HepG2 (cell line): ENCODE measurements around the gene GSK3A. TPM values are rescaled to one million over a fixed set of nuclear protein-coding genes. Genes with fewer than 3 reads are reported as not detected.
A peak's percentile ranks its signal among the peaks of the same experiment; 100 is the strongest.

ENCODE experiments used
- ATF3 ChIP-seq: sonication (generic); formaldehyde crosslinking; IDR thresholded peaks from 2 replicates; pipeline ENCODE4 v1.4.0; 2020; ENCODE audit warnings: missing genetic modification reagents
- BCL6 ChIP-seq: IDR thresholded peaks from 2 replicates; pipeline ENCODE4 v1.6.1; 2016; ENCODE audit warnings: missing genetic modification reagents, missing compliant biosample characterization
- BRD4 ChIP-seq: sonication (generic); formaldehyde crosslinking; IDR thresholded peaks from 2 replicates; pipeline ENCODE4 v1.4.0; 2020; ENCODE audit warnings: missing genetic modification reagents
- CC2D1A ChIP-seq: sonication (generic); formaldehyde crosslinking; IDR thresholded peaks from 2 replicates; pipeline ENCODE4 v1.8.1; 2023; ENCODE audit warnings: mild to moderate bottlenecking, missing genetic modification reagents
- CREB3 ChIP-seq: sonication (generic); formaldehyde crosslinking; IDR thresholded peaks from 2 replicates; pipeline ENCODE4 v1.5.0; 2020; ENCODE audit warnings: missing genetic modification reagents
- FOSL1 ChIP-seq: sonication (generic); formaldehyde crosslinking; IDR thresholded peaks from 2 replicates; pipeline ENCODE4 v1.9.0; 2021; ENCODE audit warnings: missing genetic modification reagents, borderline replicate concordance
- FOXK2 ChIP-seq: fragments of 450-650 bp; IDR thresholded peaks from 2 replicates; pipeline ENCODE4 v1.6.1; 2016
- HIC2 ChIP-seq: sonication (generic); formaldehyde crosslinking; IDR thresholded peaks from 2 replicates; pipeline ENCODE4 v1.9.0; 2022; ENCODE audit warnings: low read depth, missing genetic modification reagents
- HMG20A ChIP-seq: IDR thresholded peaks from 2 replicates; pipeline ENCODE4 v1.6.1; 2016; ENCODE audit warnings: borderline replicate concordance
- JARID2 ChIP-seq: sonication (generic); formaldehyde crosslinking; IDR thresholded peaks from 2 replicates; pipeline ENCODE4 v1.8.1; 2023; ENCODE audit warnings: missing genetic modification reagents, inconsistent platforms; ENCODE audit not compliant: insufficient replicate concordance
- KDM5B ChIP-seq: sonication (generic); formaldehyde crosslinking; IDR thresholded peaks from 2 replicates; pipeline ENCODE4 v1.4.0; 2020; ENCODE audit warnings: missing genetic modification reagents, mild to moderate bottlenecking, borderline replicate concordance
- KLF11 ChIP-seq: IDR thresholded peaks from 2 replicates; pipeline ENCODE4 v1.6.1; 2016; ENCODE audit warnings: missing compliant biosample characterization
- KMT2A ChIP-seq: sonication (generic); formaldehyde crosslinking; IDR thresholded peaks from 2 replicates; pipeline ENCODE4 v1.4.0; 2020; ENCODE audit warnings: missing genetic modification reagents
- NFYB ChIP-seq: sonication (generic); formaldehyde crosslinking; IDR thresholded peaks from 2 replicates; pipeline ENCODE4 v1.4.0; 2020; ENCODE audit warnings: missing genetic modification reagents
- SIN3A ChIP-seq: IDR thresholded peaks from 2 replicates; pipeline ENCODE4 v1.6.1; 2011; ENCODE audit warnings: low read depth, mild to moderate bottlenecking, control low read depth, low read length, borderline replicate concordance
- SRSF9 ChIP-seq: fragments of 200-400 bp; formaldehyde crosslinking; IDR thresholded peaks from 2 replicates; pipeline ENCODE4 v1.6.1; 2018; ENCODE audit warnings: borderline replicate concordance, mild to moderate bottlenecking, low read depth, low read length; ENCODE audit not compliant: insufficient read depth, poor library complexity, severe bottlenecking
- THYN1 ChIP-seq: sonication (generic); formaldehyde crosslinking; IDR thresholded peaks from 2 replicates; pipeline ENCODE4 v1.8.1; 2023; ENCODE audit warnings: low read depth, mild to moderate bottlenecking, moderate library complexity, missing genetic modification reagents, borderline replicate concordance
- TSC22D2 ChIP-seq: sonication (generic); formaldehyde crosslinking; IDR thresholded peaks from 2 replicates; pipeline ENCODE4 v1.5.1; 2020; ENCODE audit warnings: missing genetic modification reagents, mild to moderate bottlenecking, borderline replicate concordance
- ZBTB34 ChIP-seq: sonication (generic); formaldehyde crosslinking; IDR thresholded peaks from 2 replicates; pipeline ENCODE4 v1.8.0; 2022; ENCODE audit warnings: mild to moderate bottlenecking, missing genetic modification reagents
- ZBTB42 ChIP-seq: sonication (generic); formaldehyde crosslinking; IDR thresholded peaks from 2 replicates; pipeline ENCODE4 v1.5.0; 2020; ENCODE audit warnings: mild to moderate bottlenecking, missing genetic modification reagents
- ZFP36L2 ChIP-seq: sonication (generic); formaldehyde crosslinking; IDR thresholded peaks from 2 replicates; pipeline ENCODE4 v1.4.0; 2020; ENCODE audit warnings: missing genetic modification reagents
- ZFYVE20 ChIP-seq: sonication (generic); formaldehyde crosslinking; IDR thresholded peaks from 2 replicates; pipeline ENCODE4 v1.8.0; 2023; ENCODE audit warnings: low read depth, mild to moderate bottlenecking, moderate library complexity, missing genetic modification reagents, borderline replicate concordance
- ZNF121 ChIP-seq: sonication (generic); formaldehyde crosslinking; IDR thresholded peaks from 2 replicates; pipeline ENCODE4 v1.5.0; 2020; ENCODE audit warnings: mild to moderate bottlenecking, missing genetic modification reagents
- ZNF264 ChIP-seq: sonication (generic); formaldehyde crosslinking; IDR thresholded peaks from 2 replicates; pipeline ENCODE4 v1.4.0; 2020; ENCODE audit warnings: missing genetic modification reagents
- ZNF34 ChIP-seq: sonication (generic); formaldehyde crosslinking; IDR thresholded peaks from 2 replicates; pipeline ENCODE4 v1.4.0; 2020; ENCODE audit warnings: mild to moderate bottlenecking, missing genetic modification reagents, borderline replicate concordance
- ZNF724P ChIP-seq: sonication (generic); formaldehyde crosslinking; IDR thresholded peaks from 2 replicates; pipeline ENCODE4 v1.8.0; 2022; ENCODE audit warnings: missing genetic modification reagents, borderline replicate concordance
- ZNF816 ChIP-seq: sonication (generic); formaldehyde crosslinking; IDR thresholded peaks from 2 replicates; pipeline ENCODE4 v1.8.0; 2022; ENCODE audit warnings: missing genetic modification reagents, mild to moderate bottlenecking, borderline replicate concordance
- polyA plus RNA-seq, 8 experiments: library from polyadenylated mRNA; depleted of rRNA in 3 of 8; stranded (reverse) in 7 of 8; unstranded in 1 of 8; fragments of >200 nt; fragmentation: Illumina TruSeq in 4 of 8; extraction: Trizol in 4 of 8; gene quantifications; 2 replicates each; pipeline versions ENCODE4 v1.2.1 to v1.2.3, GENCODE V29; 2011 to 2016; ENCODE audit warnings: low read depth in 4 of 8, missing spikeins in 1 of 8, mixed read lengths in 1 of 8; ENCODE audit not compliant: insufficient read depth in 1 of 8
- total RNA-seq, 5 experiments: library from RNA; depleted of rRNA; stranded (reverse); fragments of >200 nt; fragmentation: Illumina TruSeq; extraction: Trizol; gene quantifications; 2 replicates each; pipeline ENCODE4 v1.2.3, GENCODE V29; 2016; ENCODE audit warnings: low read depth in 1 of 5

The GSK3A gene
- total and polyA plus RNA-seq, 2 of the 13 experiments (the other 11 are each of a cell fraction or from before 2014, with no cell fraction given), result 16.9 to 52.5 TPM

GRCh38 chr19:42283188-42284065 lies 41.0 kb upstream of the GSK3A start (continued):
- TF ChIP-seq ZNF34 (CRISPR knock-in tag) (no peak), CREB3 (CRISPR knock-in tag) (no peak), BCL6 (CRISPR knock-in tag) (no peak), FOXK2 (no peak), HMG20A (CRISPR knock-in tag) (no peak), FOSL1 (CRISPR knock-in tag) (no peak), ZFP36L2 (CRISPR knock-in tag) (no peak), ZNF121 (CRISPR knock-in tag) (no peak), ZFYVE20 (no peak), ZBTB42 (CRISPR knock-in tag) (no peak), KDM5B (CRISPR knock-in tag) (peak; percentile 54; the same call in 1 of the 2 replicates), ZNF724P (no peak), BRD4 (CRISPR knock-in tag) (no peak), ZNF264 (CRISPR knock-in tag) (no peak), THYN1 (no peak), NFYB (CRISPR knock-in tag) (peak; percentile 64), HIC2 (CRISPR knock-in tag) (no peak), CC2D1A (CRISPR knock-in tag) (no peak), SRSF9 (no peak), SIN3A (no peak; the same call in 1 of the 2 replicates), ZBTB34 (CRISPR knock-in tag) (no peak), ZNF816 (CRISPR knock-in tag) (no peak), KLF11 (no peak), TSC22D2 (CRISPR knock-in tag) (no peak), ATF3 (CRISPR knock-in tag) (no peak), JARID2 (no peak), KMT2A (CRISPR knock-in tag) (no peak)
